22Rv1 (cell line): ENCODE data around the gene GEN1.

Source experiments
- ZFX ChIP-seq: fragments of 450-650 bp; IDR thresholded peaks from 2 replicates; pipeline ENCODE4 v1.6.1; 2017; ENCODE audit warnings: antibody characterized with exemption, borderline replicate concordance
- TF ChIP-seq, protein P1 (sequence below): fragments of 450-650 bp; IDR thresholded peaks from 2 replicates; pipeline ENCODE4 v1.5.1; 2017; ENCODE audit warnings: mild to moderate bottlenecking

DNA sequence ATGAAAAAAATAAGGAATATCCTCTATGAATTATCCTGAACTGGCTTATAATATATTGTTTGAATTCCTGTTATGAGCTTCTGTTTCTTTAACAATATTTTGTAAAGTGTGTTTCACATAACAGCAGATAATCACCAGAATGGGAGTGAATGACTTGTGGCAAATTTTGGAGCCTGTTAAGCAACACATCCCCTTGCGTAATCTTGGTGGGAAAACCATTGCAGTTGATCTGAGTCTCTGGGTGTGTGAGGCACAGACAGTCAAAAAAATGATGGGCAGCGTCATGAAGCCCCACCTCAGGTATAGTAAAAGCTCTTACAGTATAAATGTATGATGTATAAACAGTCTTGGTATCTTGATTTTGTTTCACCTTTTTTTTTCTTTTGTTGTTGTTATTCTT, 5.9 kb downstream of the GEN1 start:
- TF ChIP-seq, protein P1, sequence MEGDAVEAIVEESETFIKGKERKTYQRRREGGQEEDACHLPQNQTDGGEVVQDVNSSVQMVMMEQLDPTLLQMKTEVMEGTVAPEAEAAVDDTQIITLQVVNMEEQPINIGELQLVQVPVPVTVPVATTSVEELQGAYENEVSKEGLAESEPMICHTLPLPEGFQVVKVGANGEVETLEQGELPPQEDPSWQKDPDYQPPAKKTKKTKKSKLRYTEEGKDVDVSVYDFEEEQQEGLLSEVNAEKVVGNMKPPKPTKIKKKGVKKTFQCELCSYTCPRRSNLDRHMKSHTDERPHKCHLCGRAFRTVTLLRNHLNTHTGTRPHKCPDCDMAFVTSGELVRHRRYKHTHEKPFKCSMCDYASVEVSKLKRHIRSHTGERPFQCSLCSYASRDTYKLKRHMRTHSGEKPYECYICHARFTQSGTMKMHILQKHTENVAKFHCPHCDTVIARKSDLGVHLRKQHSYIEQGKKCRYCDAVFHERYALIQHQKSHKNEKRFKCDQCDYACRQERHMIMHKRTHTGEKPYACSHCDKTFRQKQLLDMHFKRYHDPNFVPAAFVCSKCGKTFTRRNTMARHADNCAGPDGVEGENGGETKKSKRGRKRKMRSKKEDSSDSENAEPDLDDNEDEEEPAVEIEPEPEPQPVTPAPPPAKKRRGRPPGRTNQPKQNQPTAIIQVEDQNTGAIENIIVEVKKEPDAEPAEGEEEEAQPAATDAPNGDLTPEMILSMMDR = no peak
- TF ChIP-seq ZFX = no peak
